MM.1S (cell line): ENCODE results near the gene RAB11FIP5.

Experiments used
- DNase-seq: peaks from one replicate; pipeline ENCODE4 v3.0.0-alpha.2; 2015
- H2AFZ ChIP-seq: fragments of 300-600 bp; sonication (generic); 2 replicates; pipeline ENCODE4 v1.6.0; 2016; ENCODE audit warnings: antibody characterized with exemption, low read length
- H3F3A ChIP-seq: fragments of 300-600 bp; sonication (generic); 2 replicates; pipeline ENCODE4 v1.6.1; 2016; ENCODE audit warnings: mild to moderate bottlenecking, antibody characterized with exemption, low read length, moderate library complexity, mixed read lengths; ENCODE audit not compliant: insufficient read depth
- H3K27ac ChIP-seq: fragments of 300-600 bp; sonication (generic); 2 replicates; pipeline ENCODE4 v1.5.1; 2016; ENCODE audit warnings: mild to moderate bottlenecking, low read length
- H3K27me3 ChIP-seq: fragments of 300-600 bp; sonication (generic); replicated peaks from 2 replicates; pipeline ENCODE4 v1.6.0; 2016; ENCODE audit warnings: low read length; ENCODE audit not compliant: insufficient read depth
- H3K36me3 ChIP-seq: fragments of 300-600 bp; sonication (generic); replicated peaks from 2 replicates; pipeline ENCODE4 v1.6.1; 2016; ENCODE audit warnings: mild to moderate bottlenecking, low read length, mixed read lengths; ENCODE audit not compliant: insufficient read depth
- H3K4me1 ChIP-seq: fragments of 300-600 bp; sonication (generic); 2 replicates; pipeline ENCODE4 v1.6.1; 2016; ENCODE audit warnings: low read length, mixed read lengths
- H3K4me2 ChIP-seq: fragments of 300-600 bp; sonication (generic); 2 replicates; pipeline ENCODE4 v1.6.0; 2016; ENCODE audit warnings: low read depth, low read length
- H3K4me3 ChIP-seq: fragments of 300-600 bp; sonication (generic); 2 replicates; pipeline ENCODE4 v1.5.1; 2016; ENCODE audit warnings: low read length, mixed read lengths
- H3K79me2 ChIP-seq: fragments of 300-600 bp; sonication (generic); 2 replicates; pipeline ENCODE4 v1.6.1; 2016; ENCODE audit warnings: mixed run types, low read length, mixed read lengths
- H3K9ac ChIP-seq: fragments of 300-600 bp; sonication (generic); 2 replicates; pipeline ENCODE4 v1.6.1; 2016; ENCODE audit warnings: low read length, mixed read lengths
- H3K9me2 ChIP-seq: fragments of 300-600 bp; sonication (generic); replicated peaks from 2 replicates; pipeline ENCODE4 v1.6.1; 2016; ENCODE audit warnings: mild to moderate bottlenecking, low read length, mixed read lengths; ENCODE audit not compliant: insufficient read depth
- H3K9me3 ChIP-seq: fragments of 300-600 bp; sonication (generic); replicated peaks from 2 replicates; pipeline ENCODE4 v1.6.1; 2016; ENCODE audit warnings: mild to moderate bottlenecking, low read length, mixed read lengths; ENCODE audit not compliant: insufficient read depth
- H4K20me1 ChIP-seq: fragments of 300-600 bp; sonication (generic); 2 replicates; pipeline ENCODE4 v1.6.1; 2016; ENCODE audit warnings: mild to moderate bottlenecking, low read length, moderate library complexity, mixed read lengths; ENCODE audit not compliant: insufficient read depth
- EZH2 ChIP-seq: fragments of 300-600 bp; sonication (generic); optimal IDR thresholded peaks from 2 replicates; pipeline ENCODE3; 2017; ENCODE audit warnings: low read depth, mild to moderate bottlenecking, antibody characterized with exemption, low read length, mixed read lengths
- EZH2phosphoT487 ChIP-seq: fragments of 300-600 bp; sonication (generic); IDR thresholded peaks from 2 replicates; pipeline ENCODE4 v1.6.1; 2018; ENCODE audit warnings: antibody characterized with exemption, low read length
- TF ChIP-seq, protein P1 (sequence below): fragments of 300-600 bp; sonication (generic); IDR thresholded peaks from 2 replicates; pipeline ENCODE4 v1.5.1; 2016; ENCODE audit warnings: antibody characterized with exemption, low read length, mixed read lengths

The RAB11FIP5 gene

DNA sequence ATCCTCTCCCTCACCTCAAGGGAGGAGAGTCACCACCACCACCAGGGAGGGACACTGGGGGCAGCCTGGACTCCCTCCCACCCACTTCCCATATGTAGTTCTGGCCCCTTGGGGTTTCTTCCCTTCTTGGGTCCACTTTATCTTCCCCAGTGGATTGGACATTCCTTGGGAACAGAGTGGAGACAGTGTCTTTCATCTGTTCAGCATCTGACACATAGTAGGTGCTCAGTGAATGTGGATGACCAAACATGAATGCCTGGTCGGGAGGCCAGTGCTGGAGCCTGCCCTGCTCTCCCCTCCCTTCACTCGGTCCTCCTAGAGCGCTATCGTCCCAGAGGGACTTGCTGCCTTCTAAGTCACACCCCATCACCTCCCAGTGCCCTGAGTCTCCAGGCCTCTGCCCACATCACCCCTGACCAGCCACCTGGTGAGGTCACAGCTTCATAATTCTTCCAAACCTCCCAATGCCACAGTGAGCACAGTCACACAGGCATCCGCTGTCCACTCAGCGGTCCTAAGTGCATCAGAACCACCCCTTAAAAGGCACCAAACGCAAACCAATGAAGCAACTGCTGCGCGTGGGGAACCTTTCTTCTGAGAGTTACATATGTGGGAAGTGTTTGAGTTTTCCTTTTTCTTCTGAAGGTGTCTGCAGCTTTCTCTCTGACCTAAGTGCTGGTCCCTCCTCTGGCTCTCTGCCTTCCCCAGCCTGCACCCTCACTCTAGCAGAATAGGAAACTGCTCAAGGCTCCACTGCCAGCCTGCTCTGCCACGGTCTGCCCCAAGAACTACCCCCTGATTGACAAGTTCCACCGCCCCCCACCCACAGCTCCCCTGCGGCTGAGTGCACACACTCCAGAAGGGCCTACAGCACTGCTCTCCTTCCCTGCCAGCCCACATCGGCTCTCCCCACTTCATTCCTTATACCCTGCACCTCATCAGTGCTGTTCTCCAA, 34.0 kb downstream of the RAB11FIP5 start:
- Histone ChIP-seq H3K36me3 (no peaks in the 10 kb centered on the region), H3K79me2 (no peaks in the 10 kb centered on the region), H3K9ac (no peak overlapping the region), H3K4me1 (no peaks in the 10 kb centered on the region), H4K20me1 (no peaks in the 10 kb centered on the region), H3K4me2 (no peak overlapping the region), H3K4me3 (no peak overlapping the region), H3K27me3 (no peaks in the 10 kb centered on the region), H2AFZ (no peak overlapping the region), H3K9me3 (no peaks in the 10 kb centered on the region), H3K27ac (no peak overlapping the region), H3K9me2 (no peaks in the 10 kb centered on the region), H3F3A (no peaks in the 10 kb centered on the region)
- TF ChIP-seq EZH2 (no peak), EZH2phosphoT487 (no peak)
- TF ChIP-seq, protein P1, sequence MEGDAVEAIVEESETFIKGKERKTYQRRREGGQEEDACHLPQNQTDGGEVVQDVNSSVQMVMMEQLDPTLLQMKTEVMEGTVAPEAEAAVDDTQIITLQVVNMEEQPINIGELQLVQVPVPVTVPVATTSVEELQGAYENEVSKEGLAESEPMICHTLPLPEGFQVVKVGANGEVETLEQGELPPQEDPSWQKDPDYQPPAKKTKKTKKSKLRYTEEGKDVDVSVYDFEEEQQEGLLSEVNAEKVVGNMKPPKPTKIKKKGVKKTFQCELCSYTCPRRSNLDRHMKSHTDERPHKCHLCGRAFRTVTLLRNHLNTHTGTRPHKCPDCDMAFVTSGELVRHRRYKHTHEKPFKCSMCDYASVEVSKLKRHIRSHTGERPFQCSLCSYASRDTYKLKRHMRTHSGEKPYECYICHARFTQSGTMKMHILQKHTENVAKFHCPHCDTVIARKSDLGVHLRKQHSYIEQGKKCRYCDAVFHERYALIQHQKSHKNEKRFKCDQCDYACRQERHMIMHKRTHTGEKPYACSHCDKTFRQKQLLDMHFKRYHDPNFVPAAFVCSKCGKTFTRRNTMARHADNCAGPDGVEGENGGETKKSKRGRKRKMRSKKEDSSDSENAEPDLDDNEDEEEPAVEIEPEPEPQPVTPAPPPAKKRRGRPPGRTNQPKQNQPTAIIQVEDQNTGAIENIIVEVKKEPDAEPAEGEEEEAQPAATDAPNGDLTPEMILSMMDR, result no peak
- DNase-seq, result no peak

DNA sequence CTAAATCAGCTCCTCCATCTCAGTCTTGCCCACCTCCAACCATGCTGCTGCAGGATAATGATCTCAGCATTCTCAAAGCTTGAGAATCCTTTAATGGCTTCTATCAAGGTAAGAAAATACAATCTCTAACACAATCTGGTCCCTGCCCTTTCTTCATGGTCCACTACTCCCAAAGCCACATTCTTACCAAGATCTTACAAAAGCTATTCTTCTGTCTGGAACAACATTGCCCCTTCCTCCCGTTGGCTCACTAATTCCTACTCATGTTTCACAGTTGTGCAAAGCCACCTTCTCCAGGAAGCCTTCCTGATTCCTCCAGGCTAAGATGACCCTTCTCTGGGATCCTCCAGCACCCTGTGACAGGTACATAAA, 35.3 kb downstream of the RAB11FIP5 start:
- Histone ChIP-seq H3K9ac (no peak overlapping the region), H3F3A (0 out of 2 replicates have a peak, but pooled peaks cover 5% of the 10 kb centered on the region), H3K36me3 (no peaks in the 10 kb centered on the region), H3K9me3 (no peaks in the 10 kb centered on the region), H3K9me2 (no peaks in the 10 kb centered on the region), H3K27me3 (no peaks in the 10 kb centered on the region), H3K27ac (no peak overlapping the region), H3K79me2 (no peaks in the 10 kb centered on the region), H4K20me1 (no peaks in the 10 kb centered on the region), H2AFZ (no peak overlapping the region), H3K4me2 (no peak overlapping the region), H3K4me3 (no peak overlapping the region), H3K4me1 (no peaks in the 10 kb centered on the region)
- TF ChIP-seq, protein P1, result no peak
- TF ChIP-seq EZH2phosphoT487, result no peak
- no peak for TF ChIP-seq EZH2
- no peak for DNase-seq

DNA sequence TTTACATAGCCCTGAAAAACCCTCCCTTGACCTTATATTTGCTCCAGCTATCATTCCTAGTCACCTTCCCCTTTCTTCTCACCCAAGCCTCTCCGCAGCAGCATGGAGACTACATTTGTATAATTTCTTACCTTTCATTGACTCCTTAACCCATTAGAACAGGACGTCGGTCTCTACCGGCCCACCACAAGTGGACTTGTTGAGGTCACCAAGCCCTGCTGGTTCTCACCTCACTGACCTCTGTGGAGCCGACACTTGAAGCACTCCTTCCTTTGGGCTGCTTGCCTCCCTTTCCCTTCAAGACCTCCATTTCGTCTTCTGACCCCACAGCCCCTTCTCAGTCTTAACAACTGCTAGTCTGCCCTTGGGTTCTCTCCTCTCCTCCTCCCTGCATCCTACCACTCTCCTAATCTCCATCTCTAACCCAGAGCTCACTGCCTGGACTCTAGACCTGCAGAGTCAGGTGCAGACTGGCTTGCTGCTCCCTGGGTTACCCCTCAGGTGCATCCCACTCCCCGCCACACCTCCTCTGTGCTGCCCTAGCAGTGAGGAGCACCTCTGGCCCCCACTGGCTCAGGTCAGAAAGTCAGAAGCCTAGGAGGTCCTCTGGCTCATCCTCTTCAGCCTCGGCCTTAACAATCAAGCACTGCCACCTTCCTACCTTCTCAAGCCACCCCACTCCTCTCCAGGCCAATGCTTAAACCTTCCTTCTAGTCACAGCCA, 35.9 kb downstream of the RAB11FIP5 start:
- H2AFZ ChIP-seq, result no peak overlapping the region
- H3K4me2 ChIP-seq, result no peak overlapping the region
- H3F3A ChIP-seq, result 0 out of 2 replicates have a peak, but pooled peaks cover 5% of the 10 kb centered on the region
- no peak for TF ChIP-seq EZH2
- no peaks in the 10 kb centered on the region for H3K79me2 ChIP-seq
- H3K27me3 ChIP-seq, result no peaks in the 10 kb centered on the region
- no peaks in the 10 kb centered on the region for H4K20me1 ChIP-seq
- H3K9ac ChIP-seq, result no peak overlapping the region
- no peak for DNase-seq
- H3K9me2 ChIP-seq, result no peaks in the 10 kb centered on the region
- H3K27ac ChIP-seq, result no peak overlapping the region
- no peaks in the 10 kb centered on the region for H3K36me3 ChIP-seq
- H3K4me3 ChIP-seq, result no peak overlapping the region
- no peaks in the 10 kb centered on the region for H3K9me3 ChIP-seq
- no peaks in the 10 kb centered on the region for H3K4me1 ChIP-seq
